Stimulated activated CD4-positive, alpha-beta T cell treated with anti-CD3 and anti-CD28 coated beads, Interleukin-12 subunit alpha, Interleukin-12 subunit beta, amount 100 ng/mL, for 48 hours (primary cell): ENCODE results near the gene DRAP1.

ENCODE experiments used
- DNase-seq, 3 donors: peaks; one replicate each; pipeline ENCODE4 v3.0.0-alpha.2; 2020; ENCODE audit warnings: low read depth in 2 of 3, low spot score in 1 of 3

Gene DRAP1

GRCh38 chr11:65903715-65904114 lies 15.5 kb upstream of the DRAP1 start:
- DNase-seq = no peak

- no peak for DNase-seq
Measured at GRCh38 chr11:65906602-65907001, 12.6 kb upstream of the DRAP1 start.

DNA sequence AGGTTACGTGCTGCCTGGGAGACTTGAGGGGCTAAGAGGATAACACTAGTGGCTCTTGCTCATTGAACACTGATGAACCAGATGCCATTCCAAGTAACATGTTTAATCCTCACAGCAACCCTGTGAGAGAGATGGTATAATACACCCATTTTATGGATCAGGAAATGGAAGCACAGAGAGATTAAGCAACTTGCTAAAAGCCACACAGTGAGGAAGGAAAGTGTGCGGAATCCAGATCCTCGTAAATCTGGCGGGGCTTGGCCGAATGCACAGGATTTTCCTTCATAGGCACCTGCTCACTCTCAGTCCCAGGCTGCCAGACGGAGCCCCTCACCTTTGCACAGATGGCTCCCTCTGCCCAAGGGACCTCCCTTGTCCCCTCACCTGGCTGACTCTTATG lies 11.3 kb upstream of the DRAP1 start:
- DNase-seq = no peak

- no peak for DNase-seq
Measured at GRCh38 chr11:65911682-65912568, 7.3 kb upstream of the DRAP1 start.

GRCh38 chr11:65912845-65913244 lies 6.4 kb upstream of the DRAP1 start:
- no peak for DNase-seq

- no peak for DNase-seq
Measured at GRCh38 chr11:65915101-65915820, 4.0 kb upstream of the DRAP1 start.

DNA sequence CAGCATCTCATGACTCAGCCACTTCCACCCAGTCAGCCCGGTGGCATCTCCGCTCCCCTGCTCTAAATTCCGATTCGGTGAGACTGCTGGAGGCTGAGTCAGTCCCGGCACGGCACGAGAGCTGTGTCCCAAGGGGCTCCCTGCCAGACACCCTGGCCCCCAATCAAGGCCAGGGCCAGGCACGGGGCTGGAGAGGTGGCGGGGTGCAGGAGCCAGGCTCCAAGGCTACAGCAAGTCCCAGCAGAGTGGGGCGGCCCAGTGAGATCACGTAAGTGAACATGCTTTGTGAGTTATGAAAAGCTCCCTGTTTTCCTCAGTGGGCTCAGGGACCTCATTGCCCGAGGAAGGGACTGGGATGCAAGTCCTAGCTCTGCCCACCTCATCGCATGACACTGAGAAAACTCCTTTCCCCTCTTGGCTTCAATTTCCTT lies 3.4 kb upstream of the DRAP1 start:
- no peak for DNase-seq

GRCh38 chr11:65916391-65916790 lies 2.8 kb upstream of the DRAP1 start:
- no peak for DNase-seq

- no peak for DNase-seq
Measured at GRCh38 chr11:65917077-65917433, 2.2 kb upstream of the DRAP1 start.

DNA sequence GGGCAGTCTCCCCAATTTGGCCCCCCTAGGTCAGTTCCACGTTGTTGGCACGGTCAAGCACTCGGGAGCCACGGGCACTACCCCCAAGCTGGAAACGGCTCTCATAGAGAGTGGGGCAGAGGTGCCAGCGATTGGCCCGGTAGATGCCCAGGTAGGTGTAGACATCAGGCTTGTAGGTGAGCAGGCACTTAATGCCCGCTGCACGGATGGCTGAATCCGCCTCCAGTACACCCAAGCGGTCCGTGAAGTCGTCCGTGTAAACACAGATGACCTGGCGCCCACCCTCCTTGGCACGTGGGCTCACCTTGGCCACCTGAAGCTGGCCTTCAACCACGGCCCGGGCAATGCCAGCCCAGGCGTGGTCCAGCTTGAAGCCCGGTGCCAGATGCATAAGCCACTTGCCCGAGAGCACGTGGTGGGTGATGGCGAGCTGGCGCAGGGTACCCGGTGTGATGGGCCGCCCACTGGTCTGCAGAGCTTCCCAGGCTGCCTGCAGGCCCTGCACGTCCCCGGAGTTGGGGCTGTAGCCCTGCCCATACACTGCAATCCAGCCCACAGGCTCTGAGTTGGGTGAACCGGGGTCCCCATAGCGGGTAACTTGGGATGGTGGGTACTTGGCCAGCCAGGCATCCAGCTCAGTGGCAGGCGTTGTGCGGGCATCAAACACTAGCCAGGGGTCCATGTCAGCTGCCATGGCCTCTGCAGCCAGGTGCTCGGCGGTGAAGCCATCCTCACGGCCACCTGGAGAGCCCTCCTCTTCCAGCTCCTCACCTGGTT lies 1.6 kb upstream of the DRAP1 start:
- no peak for DNase-seq

- DNase-seq = no peak
Measured at GRCh38 chr11:65918211-65919140, 750 bp upstream of the DRAP1 start, which contains the start of gene C11orf68. Gene C11orf68 (minus strand): TSS chr11:65919062. CDS start chr11:65919031, 31 bp downstream.

DNA sequence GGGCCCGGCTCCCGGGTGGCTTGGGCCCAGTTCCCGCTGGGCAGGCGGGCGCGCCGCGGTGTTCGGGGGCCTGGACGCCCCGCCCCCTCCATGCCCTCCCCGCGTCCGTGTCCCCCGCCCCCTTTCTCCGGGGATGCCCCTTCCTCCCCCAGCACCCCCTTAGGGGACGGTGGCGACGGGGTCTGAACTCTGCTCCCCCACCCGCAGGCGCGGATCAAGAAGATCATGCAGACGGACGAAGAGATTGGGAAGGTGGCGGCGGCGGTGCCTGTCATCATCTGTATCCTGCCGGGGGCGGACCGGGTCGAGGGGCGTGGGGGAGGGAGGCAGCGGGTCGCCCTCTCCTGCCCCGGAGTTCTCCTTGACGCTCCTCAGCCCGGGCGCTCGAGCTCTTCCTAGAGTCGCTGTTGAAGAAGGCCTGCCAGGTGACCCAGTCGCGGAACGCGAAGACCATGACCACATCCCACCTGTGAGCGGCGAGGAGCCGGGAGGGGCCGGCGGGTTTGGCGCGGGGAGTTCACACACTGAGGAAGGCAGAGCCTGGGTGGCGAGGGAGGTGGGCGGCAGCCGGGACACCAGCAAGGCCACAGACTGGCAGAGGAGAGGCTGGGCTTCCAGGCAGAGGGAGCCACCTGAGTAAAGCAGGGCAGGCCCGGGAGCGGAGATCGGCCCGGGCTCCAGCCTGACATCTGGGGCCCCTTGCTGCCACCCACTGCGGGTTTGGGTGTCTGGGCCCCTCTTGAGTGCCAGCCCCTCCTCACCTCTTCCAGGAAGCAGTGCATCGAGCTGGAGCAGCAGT lies 546 bp downstream of the DRAP1 start:
- DNase-seq = no peak

DNA sequence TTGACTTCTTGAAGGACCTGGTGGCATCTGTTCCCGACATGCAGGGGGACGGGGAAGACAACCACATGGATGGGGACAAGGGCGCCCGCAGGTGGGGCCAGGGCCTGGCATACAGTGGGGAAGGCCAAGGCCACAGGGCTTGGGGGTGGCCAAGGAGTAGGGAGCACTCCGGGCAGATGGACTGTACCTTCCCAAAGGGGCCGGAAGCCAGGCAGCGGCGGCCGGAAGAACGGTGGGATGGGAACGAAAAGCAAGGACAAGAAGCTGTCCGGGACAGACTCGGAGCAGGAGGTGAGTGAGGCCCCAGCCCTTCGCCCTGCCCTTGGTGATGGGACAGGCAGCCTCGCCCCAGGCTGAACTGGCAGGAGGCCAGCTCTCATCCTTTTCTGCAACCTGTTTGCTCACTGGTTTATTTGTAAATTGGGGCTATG lies 1.2 kb downstream of the DRAP1 start:
- DNase-seq = no peak

DNA sequence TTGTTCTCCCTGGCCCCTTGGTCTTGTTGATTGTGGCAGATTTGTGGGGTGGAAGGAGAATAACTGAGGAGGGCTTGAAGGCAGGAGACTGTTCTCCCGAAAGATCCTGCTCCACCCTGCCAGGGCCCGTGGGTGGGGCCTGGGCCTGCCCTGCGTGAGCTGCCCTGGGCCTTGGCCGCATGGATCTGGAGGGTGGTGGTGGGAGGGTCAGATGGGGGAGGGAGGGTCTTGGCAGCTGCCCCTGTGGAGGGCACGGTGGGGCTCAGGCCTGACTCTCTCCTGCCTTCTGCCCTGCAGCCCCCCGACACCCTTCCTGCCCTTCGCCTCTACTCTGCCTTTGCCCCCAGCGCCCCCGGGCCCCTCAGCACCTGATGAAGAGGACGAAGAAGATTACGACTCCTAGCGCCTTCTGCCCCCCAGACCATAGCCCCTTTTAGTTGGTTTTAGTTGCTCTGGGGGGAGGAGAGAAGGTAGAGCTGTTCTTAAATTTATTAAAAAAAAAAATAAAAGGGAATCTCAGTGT lies 1.9 kb downstream of the DRAP1 start:
- DNase-seq = no peak

DNA sequence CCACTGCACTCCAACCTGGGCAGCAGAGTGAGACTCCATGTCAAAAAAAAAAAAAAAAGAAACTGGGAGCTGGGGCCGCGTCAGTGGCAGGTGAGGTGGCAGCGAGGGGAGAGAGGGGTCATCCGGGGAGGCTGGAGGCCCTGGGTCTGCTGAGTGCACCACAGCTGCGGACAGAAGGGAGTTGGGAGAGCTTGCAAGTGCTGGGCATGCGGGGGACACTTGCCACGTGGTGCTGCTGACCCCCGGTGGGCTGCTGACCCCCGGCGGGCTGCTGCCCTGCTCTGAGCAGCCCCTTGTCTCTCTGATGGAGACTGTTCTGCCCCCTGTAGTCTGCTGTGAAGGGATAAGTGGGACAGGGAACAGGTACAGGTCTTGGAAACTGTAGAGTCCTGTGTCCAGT lies 2.6 kb downstream of the DRAP1 start:
- no peak for DNase-seq

- no peak for DNase-seq
Measured at GRCh38 chr11:65922565-65922964, 3.3 kb downstream of the DRAP1 start.

DNA sequence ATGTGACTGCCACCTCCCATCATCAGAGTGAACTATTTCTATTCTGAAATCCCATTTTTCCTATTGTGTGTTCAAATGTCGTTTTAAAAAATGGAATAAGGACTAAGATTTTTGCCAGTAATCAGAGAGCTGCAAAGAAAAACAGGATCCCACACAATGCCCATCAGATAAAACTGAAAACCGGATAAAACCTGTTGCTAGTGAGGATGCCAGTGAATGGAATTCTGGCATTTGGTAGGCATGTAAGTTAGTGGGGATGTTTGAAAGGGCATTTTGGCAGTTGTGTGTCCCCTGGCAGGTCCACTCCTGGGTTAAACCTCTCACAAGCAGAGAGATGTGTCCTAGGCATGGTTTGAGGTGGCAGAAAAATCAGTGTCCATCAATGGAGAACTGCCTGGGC lies 6.2 kb downstream of the DRAP1 start:
- DNase-seq = no peak

DNA sequence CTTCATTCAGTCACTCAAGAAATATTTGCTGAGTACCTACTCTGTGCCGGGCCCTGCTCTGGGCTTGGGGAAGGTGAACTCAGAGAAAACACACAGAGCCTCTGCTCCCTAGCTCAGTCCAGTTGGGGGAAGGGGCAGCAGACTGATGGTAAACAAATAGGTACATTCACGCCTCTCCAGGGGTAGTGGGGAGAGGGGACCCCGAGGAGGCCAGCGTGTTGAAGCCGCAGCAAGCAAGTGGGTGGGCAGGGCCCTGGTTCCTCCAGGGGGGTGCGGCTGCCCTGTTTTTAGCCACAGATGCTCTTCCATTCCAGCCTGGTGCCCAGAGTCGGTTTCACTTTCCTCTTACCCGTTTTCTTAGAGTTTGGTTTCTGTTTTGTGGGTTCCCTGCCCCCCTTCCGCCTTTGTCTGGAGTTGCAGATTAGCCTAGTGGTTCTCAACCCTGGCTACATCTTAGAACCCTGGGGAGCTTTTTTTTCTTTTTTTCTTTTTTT lies 8.7 kb downstream of the DRAP1 start:
- DNase-seq = peak; percentile 52 to 67 (median 55)

- no peak for DNase-seq
Measured at GRCh38 chr11:65928667-65929066, 9.4 kb downstream of the DRAP1 start.
